B cell (primary cell): Measurements from ENCODE around the gene HERPUD1.

Experiments
- CTCF ChIP-seq: fragments of 200-600 bp; IDR thresholded peaks from one replicate; pipeline ENCODE4 v1.8.0; 2022; ENCODE audit warnings: antibody characterized with exemption, mild to moderate bottlenecking
- EZH2 ChIP-seq: IDR thresholded peaks from 2 replicates; pipeline ENCODE4 v1.6.1; 2012; ENCODE audit warnings: borderline replicate concordance, low read depth, mild to moderate bottlenecking, moderate library complexity, low read length; ENCODE audit not compliant: insufficient read depth, poor library complexity, severe bottlenecking

DNA sequence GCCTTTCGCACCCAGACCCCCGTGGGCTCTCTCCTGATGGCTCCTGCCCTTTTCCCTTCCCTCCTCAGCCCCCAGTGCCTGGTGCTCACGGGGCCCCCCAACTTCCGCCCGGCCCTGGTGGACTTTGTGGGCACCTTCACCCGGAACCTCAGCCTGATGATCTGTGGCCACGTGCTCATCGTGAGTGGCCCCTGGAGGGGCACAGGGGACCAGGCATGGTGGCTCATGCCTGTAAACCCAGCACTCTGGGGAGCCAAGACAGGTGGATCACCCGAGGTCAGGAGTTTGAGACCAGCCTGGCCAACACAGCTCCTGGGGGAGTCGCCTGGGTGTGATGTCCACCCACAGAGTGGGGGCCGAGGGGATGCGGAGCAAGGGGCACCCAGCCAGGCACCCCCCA lies 45.6 kb upstream of the HERPUD1 start:
- TF ChIP-seq CTCF: no peak
- no peak for TF ChIP-seq EZH2
